Panc1 (cell line): ENCODE results near the gene NR6A1.

Experiments used
- CTCF ChIP-seq: fragments of 450-650 bp; IDR thresholded peaks from 2 replicates; pipeline ENCODE4 v1.5.1; 2017; ENCODE audit warnings: mild to moderate bottlenecking
- POLR2AphosphoS5 ChIP-seq: IDR thresholded peaks from 2 replicates; pipeline ENCODE4 v1.6.1; 2012; ENCODE audit warnings: mild to moderate bottlenecking, low read depth, low read length, moderate library complexity
- SIN3A ChIP-seq: IDR thresholded peaks from 2 replicates; pipeline ENCODE4 v1.6.1; 2012; ENCODE audit warnings: low read depth, mild to moderate bottlenecking, low read length, moderate library complexity, borderline replicate concordance; ENCODE audit not compliant: insufficient read depth
- TCF7L2 ChIP-seq: IDR thresholded peaks from 2 replicates; pipeline ENCODE4 v1.6.1; 2011; ENCODE audit warnings: mild to moderate bottlenecking, low read depth, low read length, inconsistent platforms
- TF ChIP-seq, protein P1 (sequence below), 2 experiments: IDR thresholded peaks; 2 replicates each; pipeline ENCODE4 v1.6.1; 2011 to 2012; ENCODE audit warnings: low read depth in 2 of 2, control low read depth in 1 of 2, low read length in 1 of 2, mild to moderate bottlenecking in 1 of 2, moderate library complexity in 1 of 2; ENCODE audit not compliant: insufficient read depth in 1 of 2

- peak; percentile 36; the same call in 1 of the 2 replicates for TF ChIP-seq CTCF
- no peak for TF ChIP-seq POLR2AphosphoS5
- TF ChIP-seq, protein P1, sequence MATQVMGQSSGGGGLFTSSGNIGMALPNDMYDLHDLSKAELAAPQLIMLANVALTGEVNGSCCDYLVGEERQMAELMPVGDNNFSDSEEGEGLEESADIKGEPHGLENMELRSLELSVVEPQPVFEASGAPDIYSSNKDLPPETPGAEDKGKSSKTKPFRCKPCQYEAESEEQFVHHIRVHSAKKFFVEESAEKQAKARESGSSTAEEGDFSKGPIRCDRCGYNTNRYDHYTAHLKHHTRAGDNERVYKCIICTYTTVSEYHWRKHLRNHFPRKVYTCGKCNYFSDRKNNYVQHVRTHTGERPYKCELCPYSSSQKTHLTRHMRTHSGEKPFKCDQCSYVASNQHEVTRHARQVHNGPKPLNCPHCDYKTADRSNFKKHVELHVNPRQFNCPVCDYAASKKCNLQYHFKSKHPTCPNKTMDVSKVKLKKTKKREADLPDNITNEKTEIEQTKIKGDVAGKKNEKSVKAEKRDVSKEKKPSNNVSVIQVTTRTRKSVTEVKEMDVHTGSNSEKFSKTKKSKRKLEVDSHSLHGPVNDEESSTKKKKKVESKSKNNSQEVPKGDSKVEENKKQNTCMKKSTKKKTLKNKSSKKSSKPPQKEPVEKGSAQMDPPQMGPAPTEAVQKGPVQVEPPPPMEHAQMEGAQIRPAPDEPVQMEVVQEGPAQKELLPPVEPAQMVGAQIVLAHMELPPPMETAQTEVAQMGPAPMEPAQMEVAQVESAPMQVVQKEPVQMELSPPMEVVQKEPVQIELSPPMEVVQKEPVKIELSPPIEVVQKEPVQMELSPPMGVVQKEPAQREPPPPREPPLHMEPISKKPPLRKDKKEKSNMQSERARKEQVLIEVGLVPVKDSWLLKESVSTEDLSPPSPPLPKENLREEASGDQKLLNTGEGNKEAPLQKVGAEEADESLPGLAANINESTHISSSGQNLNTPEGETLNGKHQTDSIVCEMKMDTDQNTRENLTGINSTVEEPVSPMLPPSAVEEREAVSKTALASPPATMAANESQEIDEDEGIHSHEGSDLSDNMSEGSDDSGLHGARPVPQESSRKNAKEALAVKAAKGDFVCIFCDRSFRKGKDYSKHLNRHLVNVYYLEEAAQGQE (IDR thresholded peaks at IDR 0.05; ENCODE audit: insufficient read depth in 1 of 2, low read depth in 2 of 2, low read length in 1 of 2), result no peak
- no peak for TF ChIP-seq SIN3A
- TF ChIP-seq TCF7L2, result no peak
These were observed 6.2 kb downstream of the NR6A1 start for GRCh38 chr9:124764774-124765438.
